Measurements from ENCODE around the gene ARMC6. TPM values are rescaled to one million over a fixed set of nuclear protein-coding genes. Genes with fewer than 3 reads are reported as not detected.

The ARMC6 gene
- total and polyA plus RNA-seq, 2 of the 13 experiments (the other 11 are each of a cell fraction or from before 2014, with no cell fraction given) = 16.2 to 36.8 TPM

- TF ChIP-seq PHF5A (CRISPR knock-in tag; IDR thresholded peaks at IDR 0.05; ENCODE audit: low read depth, unreplicated experiment) = peak; percentile 59
- TF ChIP-seq TMF1 (CRISPR knock-in tag; IDR thresholded peaks at IDR 0.05; ENCODE audit: low read depth) = no peak
- TF ChIP-seq ZNF264 (CRISPR knock-in tag; IDR thresholded peaks at IDR 0.05) = no peak; the same call in none of the 2 replicates
- TF ChIP-seq ISX (CRISPR knock-in tag; conservative IDR thresholded peaks at IDR 0.05) = no peak
- TF ChIP-seq JUND (CRISPR knock-in tag; IDR thresholded peaks at IDR 0.05) = no peak
- no peak for TF ChIP-seq DDIT3 (CRISPR knock-in tag; IDR thresholded peaks at IDR 0.05)
- TF ChIP-seq BATF2 (CRISPR knock-in tag; IDR thresholded peaks at IDR 0.05) = no peak
- 0 out of 2 replicates have a peak, but pooled peaks have one; percentile 36 for TF ChIP-seq SIN3B (IDR thresholded peaks at IDR 0.05; ENCODE audit: low read length)
- 0 out of 2 replicates have a peak, but pooled peaks have one; percentile 45 for TF ChIP-seq ZNF142 (CRISPR knock-in tag; IDR thresholded peaks at IDR 0.05)
- TF ChIP-seq ZNF18 (CRISPR knock-in tag; IDR thresholded peaks at IDR 0.05; ENCODE audit: insufficient replicate concordance) = peak; percentile 53
- peak; percentile 39 for TF ChIP-seq ASH2L (IDR thresholded peaks at IDR 0.05; ENCODE audit: insufficient read length, low read depth, low read length)
- TF ChIP-seq THAP7 (CRISPR knock-in tag; IDR thresholded peaks at IDR 0.05) = no peak
- no peak for TF ChIP-seq ZNF230 (CRISPR knock-in tag; IDR thresholded peaks at IDR 0.05)
- TF ChIP-seq SRF (IDR thresholded peaks at IDR 0.05; ENCODE audit: low read depth, low read length) = no peak
- peak; percentile 55 for TF ChIP-seq MAX (IDR thresholded peaks at IDR 0.05)
- no peak for TF ChIP-seq SRSF4 (IDR thresholded peaks at IDR 0.05; ENCODE audit: low read depth, low read length, poor library complexity, severe bottlenecking)
- no peak for TF ChIP-seq THYN1 (CRISPR knock-in tag; IDR thresholded peaks at IDR 0.05; ENCODE audit: borderline replicate concordance, low read depth)
- TF ChIP-seq HIVEP1 (CRISPR knock-in tag; IDR thresholded peaks at IDR 0.05) = peak; percentile 46
- peak; percentile 70 for TF ChIP-seq ZNF772 (CRISPR knock-in tag; IDR thresholded peaks at IDR 0.05)
Observed at GRCh38 chr19:19098703-19099632, 65.6 kb downstream of the ARMC6 start (continued).

Data from HepG2 (cell line).